ENCODE results near the gene DDX59. TPM values are rescaled to one million over a fixed set of nuclear protein-coding genes. Genes with fewer than 3 reads are reported as not detected.

DDX59 gene
- polyA plus RNA-seq: 10 to 100 TPM; 15.4 to 25.7 (median 23.9) TPM
- long read RNA-seq, donor 1: 0 reads
- long read RNA-seq, donor 2, partial matches to known transcripts: 0 of 2 reads
- long read RNA-seq, donor 2, other reads (novel, unspliced or antisense): 0 of 2 reads
- long read RNA-seq, donor 3: 0 reads
- long read RNA-seq, donor 4: 0 reads
- long read RNA-seq, donor 5: 0 reads
- long read RNA-seq, donor 6: 0 reads
- long read RNA-seq, donor 7: 0 reads
- long read RNA-seq, donor 8: 0 reads
- long read RNA-seq, donor 9: 0 reads
- long read RNA-seq, donor 10, partial matches to known transcripts: 0 of 2 reads
- long read RNA-seq, donor 10, other reads (novel, unspliced or antisense): 0 of 2 reads

GRCh38 chr1:200669314-200670241, at the start of gene DDX59:
Gene DDX59, minus strand, starts transcription at chr1:200669907. Its CDS starts 3,167 bp downstream, at chr1:200666740.
- FAIRE-seq (no peak), DNase-seq (peak; percentile 94 to 98)
- Histone ChIP-seq H3K9me3 (ENCODE audit: control insufficient read depth in 2 of 2, insufficient read depth in 1 of 2, low read depth in 1 of 2, low read length in 1 of 2) (no peaks in the 10 kb centered on the region), H3K4me3 (ENCODE audit: low read depth in 1 of 3, low read length in 3 of 3) (peak within 1 kb of the TSS; percentile 77 to 93 (median 80)), H3K27me3 (ENCODE audit: control insufficient read depth in 3 of 3, insufficient read depth in 3 of 3, low read length in 3 of 3) (no peaks in the 10 kb centered on the region), H3K4me1 (ENCODE audit: control insufficient read depth in 3 of 3, insufficient read depth in 2 of 3, low read depth in 1 of 3, low read length in 2 of 3) (peaks cover 0 to 4% (median 3%) of the 10 kb centered on the region in 3 donors), H3K27ac (ENCODE audit: low read depth in 1 of 3, low read length in 2 of 3) (peak within 1 kb of the TSS; percentile 99 to 100 (median 100)), H3K36me3 (ENCODE audit: control insufficient read depth in 3 of 3, insufficient read depth in 2 of 3, low read depth in 1 of 3, low read length in 3 of 3) (peaks cover 0 to 7% (median 0%) of the 10 kb centered on the region in 3 donors)
- WGBS, 3 donors: 0 to 1% (median 1%) methylated on average over 76 to 91 of the region's 91 CpGs

- Histone ChIP-seq H3K27me3 (ENCODE audit: control insufficient read depth in 3 of 3, insufficient read depth in 3 of 3, low read length in 3 of 3) (no peaks in the 10 kb centered on the region), H3K27ac (ENCODE audit: low read depth in 1 of 3, low read length in 2 of 3) (no peak overlapping the region), H3K4me1 (ENCODE audit: control insufficient read depth in 3 of 3, insufficient read depth in 2 of 3, low read depth in 1 of 3, low read length in 2 of 3) (no peaks in the 10 kb centered on the region), H3K9me3 (ENCODE audit: control insufficient read depth in 2 of 2, insufficient read depth in 1 of 2, low read depth in 1 of 2, low read length in 1 of 2) (no peaks in the 10 kb centered on the region), H3K4me3 (ENCODE audit: low read depth in 1 of 3, low read length in 3 of 3) (no peak overlapping the region), H3K36me3 (ENCODE audit: control insufficient read depth in 3 of 3, insufficient read depth in 2 of 3, low read depth in 1 of 3, low read length in 3 of 3) (no peaks in the 10 kb centered on the region)
- WGBS, 3 donors: 51 to 81% (median 70%) methylated on average over 2 of the region's 2 CpGs
- DNase-seq (peak in 1 of 2 donors; percentile 9), FAIRE-seq (no peak)
Observed at GRCh38 chr1:200714504-200715187, 44.9 kb upstream of the DDX59 start.

DNA sequence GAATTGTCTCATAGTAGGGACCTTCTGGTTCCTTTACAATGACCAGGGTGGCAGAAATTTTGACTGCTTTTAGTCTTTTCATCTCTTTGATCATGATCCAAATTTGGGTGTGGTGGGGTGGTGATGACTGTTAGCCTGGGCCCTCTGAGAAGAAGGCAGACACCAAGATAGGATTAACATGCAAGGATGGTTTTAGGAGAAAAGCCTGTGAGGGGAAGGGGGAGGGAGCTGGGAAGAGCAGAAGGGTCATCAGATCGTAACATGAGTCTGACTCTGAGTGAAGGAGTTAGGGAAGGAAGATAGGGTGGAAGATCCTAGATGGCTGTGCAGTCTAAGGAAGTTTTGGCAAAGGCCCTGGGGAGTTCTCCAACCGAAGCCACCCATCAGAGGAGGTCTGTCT, 40.5 kb upstream of the DDX59 start:
- H3K4me3 ChIP-seq (ENCODE audit: low read depth in 1 of 3, low read length in 3 of 3): no peak overlapping the region
- 81 to 100% (median 88%) methylated on average over 2 of the region's 2 CpGs for WGBS, 3 donors
- no peak overlapping the region for H3K27ac ChIP-seq (ENCODE audit: low read depth in 1 of 3, low read length in 2 of 3)
- no peaks in the 10 kb centered on the region for H3K4me1 ChIP-seq (ENCODE audit: control insufficient read depth in 3 of 3, insufficient read depth in 2 of 3, low read depth in 1 of 3, low read length in 2 of 3)
- H3K9me3 ChIP-seq (ENCODE audit: control insufficient read depth in 2 of 2, insufficient read depth in 1 of 2, low read depth in 1 of 2, low read length in 1 of 2): no peaks in the 10 kb centered on the region
- H3K36me3 ChIP-seq (ENCODE audit: control insufficient read depth in 3 of 3, insufficient read depth in 2 of 3, low read depth in 1 of 3, low read length in 3 of 3): no peaks in the 10 kb centered on the region
- no peak for DNase-seq
- no peaks in the 10 kb centered on the region for H3K27me3 ChIP-seq (ENCODE audit: control insufficient read depth in 3 of 3, insufficient read depth in 3 of 3, low read length in 3 of 3)
- FAIRE-seq: no peak

DNA sequence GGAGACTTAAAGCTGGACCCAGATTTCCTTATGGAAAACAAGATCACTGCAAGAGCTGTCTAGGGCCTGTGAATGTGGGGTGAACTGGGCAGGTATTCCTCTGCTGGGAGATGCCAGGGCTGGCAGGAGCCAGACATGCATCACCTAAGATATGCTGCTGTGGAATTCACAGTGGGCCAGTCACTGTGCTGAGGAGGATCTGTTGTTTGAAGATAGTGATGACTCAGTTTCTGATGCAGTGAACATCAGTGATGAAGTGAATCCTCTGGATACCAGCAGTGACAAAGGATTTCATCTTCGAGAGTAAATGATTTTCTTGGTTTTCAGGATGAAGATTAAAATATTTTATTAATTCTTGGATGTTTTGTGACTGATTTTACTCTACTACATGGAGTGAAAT, 39.1 kb upstream of the DDX59 start:
- Histone ChIP-seq H3K27me3 (ENCODE audit: control insufficient read depth in 3 of 3, insufficient read depth in 3 of 3, low read length in 3 of 3) (no peaks in the 10 kb centered on the region), H3K4me1 (ENCODE audit: control insufficient read depth in 3 of 3, insufficient read depth in 2 of 3, low read depth in 1 of 3, low read length in 2 of 3) (no peaks in the 10 kb centered on the region), H3K27ac (ENCODE audit: low read depth in 1 of 3, low read length in 2 of 3) (no peak overlapping the region), H3K4me3 (ENCODE audit: low read depth in 1 of 3, low read length in 3 of 3) (no peak overlapping the region), H3K36me3 (ENCODE audit: control insufficient read depth in 3 of 3, insufficient read depth in 2 of 3, low read depth in 1 of 3, low read length in 3 of 3) (no peaks in the 10 kb centered on the region), H3K9me3 (ENCODE audit: control insufficient read depth in 2 of 2, insufficient read depth in 1 of 2, low read depth in 1 of 2, low read length in 1 of 2) (no peaks in the 10 kb centered on the region)
- DNase-seq: no peak
- WGBS, 3 donors: 74 to 87% (median 86%) methylated on average over 1 of the region's 1 CpG
- no peak for FAIRE-seq

GRCh38 chr1:200708161-200708560, 38.5 kb upstream of the DDX59 start:
- Histone ChIP-seq H3K27ac (ENCODE audit: low read depth in 1 of 3, low read length in 2 of 3) (no peak overlapping the region), H3K4me3 (ENCODE audit: low read depth in 1 of 3, low read length in 3 of 3) (no peak overlapping the region), H3K27me3 (ENCODE audit: control insufficient read depth in 3 of 3, insufficient read depth in 3 of 3, low read length in 3 of 3) (no peaks in the 10 kb centered on the region), H3K36me3 (ENCODE audit: control insufficient read depth in 3 of 3, insufficient read depth in 2 of 3, low read depth in 1 of 3, low read length in 3 of 3) (no peaks in the 10 kb centered on the region), H3K4me1 (ENCODE audit: control insufficient read depth in 3 of 3, insufficient read depth in 2 of 3, low read depth in 1 of 3, low read length in 2 of 3) (no peaks in the 10 kb centered on the region), H3K9me3 (ENCODE audit: control insufficient read depth in 2 of 2, insufficient read depth in 1 of 2, low read depth in 1 of 2, low read length in 1 of 2) (no peaks in the 10 kb centered on the region)
- FAIRE-seq (no peak), DNase-seq (no peak)

GRCh38 chr1:200707116-200707515, 37.4 kb upstream of the DDX59 start:
- DNase-seq: no peak
- WGBS, 3 donors: 79 to 90% (median 86%) methylated on average over 5 of the region's 5 CpGs
- no peaks in the 10 kb centered on the region for H3K27me3 ChIP-seq (ENCODE audit: control insufficient read depth in 3 of 3, insufficient read depth in 3 of 3, low read length in 3 of 3)
- no peak overlapping the region for H3K4me3 ChIP-seq (ENCODE audit: low read depth in 1 of 3, low read length in 3 of 3)
- no peak for FAIRE-seq
- H3K27ac ChIP-seq (ENCODE audit: low read depth in 1 of 3, low read length in 2 of 3): no peak overlapping the region
- no peaks in the 10 kb centered on the region for H3K4me1 ChIP-seq (ENCODE audit: control insufficient read depth in 3 of 3, insufficient read depth in 2 of 3, low read depth in 1 of 3, low read length in 2 of 3)
- no peaks in the 10 kb centered on the region for H3K36me3 ChIP-seq (ENCODE audit: control insufficient read depth in 3 of 3, insufficient read depth in 2 of 3, low read depth in 1 of 3, low read length in 3 of 3)
- no peaks in the 10 kb centered on the region for H3K9me3 ChIP-seq (ENCODE audit: control insufficient read depth in 2 of 2, insufficient read depth in 1 of 2, low read depth in 1 of 2, low read length in 1 of 2)

DNA sequence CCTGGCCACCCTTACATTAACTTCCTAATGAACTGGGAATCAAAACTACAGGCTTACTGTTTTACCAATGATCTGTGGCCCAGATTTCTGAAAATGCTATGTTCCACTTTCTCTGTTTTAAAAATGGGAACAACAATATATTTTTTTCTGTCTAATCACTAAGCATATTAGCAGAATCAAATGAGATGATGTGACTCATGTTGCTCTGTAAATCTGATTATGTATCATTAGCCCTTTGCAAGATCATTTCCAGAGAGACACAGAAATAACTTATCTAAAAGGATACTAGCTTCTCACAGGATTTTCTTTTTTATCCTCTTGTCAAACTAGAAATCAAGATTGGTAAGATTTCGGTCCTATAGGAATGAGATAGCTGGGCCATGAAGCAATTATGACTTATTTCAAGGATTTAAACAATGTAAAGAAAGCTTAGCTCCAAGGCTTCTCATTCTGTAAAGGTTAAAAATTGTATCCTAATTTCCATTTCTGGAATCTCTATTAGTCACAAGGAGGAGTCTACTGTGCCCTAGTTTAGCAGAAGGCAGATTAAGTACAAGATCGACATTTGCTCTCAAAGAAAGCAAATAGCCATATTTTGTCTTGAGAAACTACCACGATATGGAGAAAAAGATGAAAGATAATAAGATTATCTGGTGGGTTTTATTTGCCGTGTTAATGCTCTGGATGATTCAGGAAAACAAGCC, 36.6 kb upstream of the DDX59 start:
- no peak for FAIRE-seq
- 71 to 83% (median 73%) methylated on average over 4 of the region's 4 CpGs for WGBS, 3 donors
- H3K36me3 ChIP-seq (ENCODE audit: control insufficient read depth in 3 of 3, insufficient read depth in 2 of 3, low read depth in 1 of 3, low read length in 3 of 3): no peaks in the 10 kb centered on the region
- no peak overlapping the region for H3K4me3 ChIP-seq (ENCODE audit: low read depth in 1 of 3, low read length in 3 of 3)
- DNase-seq: no peak
- no peaks in the 10 kb centered on the region for H3K4me1 ChIP-seq (ENCODE audit: control insufficient read depth in 3 of 3, insufficient read depth in 2 of 3, low read depth in 1 of 3, low read length in 2 of 3)
- H3K27ac ChIP-seq (ENCODE audit: low read depth in 1 of 3, low read length in 2 of 3): no peak overlapping the region
- H3K9me3 ChIP-seq (ENCODE audit: control insufficient read depth in 2 of 2, insufficient read depth in 1 of 2, low read depth in 1 of 2, low read length in 1 of 2): no peaks in the 10 kb centered on the region
- H3K27me3 ChIP-seq (ENCODE audit: control insufficient read depth in 3 of 3, insufficient read depth in 3 of 3, low read length in 3 of 3): no peaks in the 10 kb centered on the region

All from small intestine (tissue), 16 donors.